ENCODE results near the gene SLC1A3.

GRCh38 chr5:36726767-36727166 lies 120.4 kb downstream of the SLC1A3 start:
- TF ChIP-seq, protein P1, sequence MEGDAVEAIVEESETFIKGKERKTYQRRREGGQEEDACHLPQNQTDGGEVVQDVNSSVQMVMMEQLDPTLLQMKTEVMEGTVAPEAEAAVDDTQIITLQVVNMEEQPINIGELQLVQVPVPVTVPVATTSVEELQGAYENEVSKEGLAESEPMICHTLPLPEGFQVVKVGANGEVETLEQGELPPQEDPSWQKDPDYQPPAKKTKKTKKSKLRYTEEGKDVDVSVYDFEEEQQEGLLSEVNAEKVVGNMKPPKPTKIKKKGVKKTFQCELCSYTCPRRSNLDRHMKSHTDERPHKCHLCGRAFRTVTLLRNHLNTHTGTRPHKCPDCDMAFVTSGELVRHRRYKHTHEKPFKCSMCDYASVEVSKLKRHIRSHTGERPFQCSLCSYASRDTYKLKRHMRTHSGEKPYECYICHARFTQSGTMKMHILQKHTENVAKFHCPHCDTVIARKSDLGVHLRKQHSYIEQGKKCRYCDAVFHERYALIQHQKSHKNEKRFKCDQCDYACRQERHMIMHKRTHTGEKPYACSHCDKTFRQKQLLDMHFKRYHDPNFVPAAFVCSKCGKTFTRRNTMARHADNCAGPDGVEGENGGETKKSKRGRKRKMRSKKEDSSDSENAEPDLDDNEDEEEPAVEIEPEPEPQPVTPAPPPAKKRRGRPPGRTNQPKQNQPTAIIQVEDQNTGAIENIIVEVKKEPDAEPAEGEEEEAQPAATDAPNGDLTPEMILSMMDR (conservative IDR thresholded peaks at IDR 0.05; ENCODE audit: low read length), result no peak
- no peak for TF ChIP-seq EZH2phosphoT487 (IDR thresholded peaks at IDR 0.05; ENCODE audit: borderline replicate concordance)
